Neuronal stem cell (in vitro differentiated cells): Measurements from ENCODE around the gene EHBP1L1.

ENCODE experiments used
- DNase-seq: peaks from one replicate; pipeline ENCODE4 v3.0.0-alpha.2; 2013; ENCODE audit warnings: low spot score
- H2AFZ ChIP-seq: one replicate; pipeline ENCODE4 v1.6.1; 2013; ENCODE audit warnings: mild to moderate bottlenecking, low read length, inconsistent platforms
- H2AK5ac ChIP-seq: 2 replicates; pipeline ENCODE4 v1.6.1; 2013; ENCODE audit warnings: low read depth, mild to moderate bottlenecking, inconsistent platforms, low read length, moderate library complexity, mixed read lengths
- H2BK120ac ChIP-seq: 2 replicates; pipeline ENCODE4 v1.6.1; 2013; ENCODE audit warnings: low read depth, mild to moderate bottlenecking, inconsistent platforms, low read length, moderate library complexity, mixed read lengths
- H2BK12ac ChIP-seq: one replicate; pipeline ENCODE4 v1.6.1; 2013; ENCODE audit warnings: low read length, inconsistent platforms
- H2BK15ac ChIP-seq: 2 replicates; pipeline ENCODE4 v1.6.1; 2013; ENCODE audit warnings: mild to moderate bottlenecking, low read length, inconsistent platforms, mixed read lengths
- H2BK5ac ChIP-seq: one replicate; pipeline ENCODE4 v1.6.1; 2013; ENCODE audit warnings: inconsistent platforms, mild to moderate bottlenecking, low read length, moderate library complexity
- H3K14ac ChIP-seq: one replicate; pipeline ENCODE4 v1.6.1; 2013; ENCODE audit warnings: low read length, inconsistent platforms
- H3K18ac ChIP-seq: 2 replicates; pipeline ENCODE4 v1.6.1; 2013; ENCODE audit warnings: low read length, inconsistent platforms
- H3K23ac ChIP-seq: 2 replicates; pipeline ENCODE4 v1.6.1; 2013; ENCODE audit warnings: low read depth, mild to moderate bottlenecking, mixed read lengths, low read length, inconsistent platforms; ENCODE audit not compliant: poor library complexity
- H3K27ac ChIP-seq: replicated peaks from 3 replicates; pipeline ENCODE4 v1.5.1; 2013; ENCODE audit warnings: low read length, inconsistent platforms
- H3K27me3 ChIP-seq, 3 experiments: 2 replicates each; pipeline ENCODE4 v1.6.1; 2013; ENCODE audit warnings: low read length in 3 of 3, mild to moderate bottlenecking in 2 of 3, inconsistent platforms in 1 of 3, low read depth in 1 of 3, mixed read lengths in 1 of 3, moderate library complexity in 1 of 3; ENCODE audit not compliant: control insufficient read depth in 3 of 3, insufficient read depth in 3 of 3
- H3K36me3 ChIP-seq, 2 donors: replicated peaks in 1 of 2; 2 replicates each; pipeline ENCODE4 v1.6.1; 2013; ENCODE audit warnings: low read length in 2 of 2; ENCODE audit not compliant: control insufficient read depth in 2 of 2, insufficient read depth in 2 of 2
- H3K4ac ChIP-seq: 2 replicates; pipeline ENCODE4 v1.6.1; 2013; ENCODE audit warnings: inconsistent platforms, mild to moderate bottlenecking, low read length, moderate library complexity
- H3K4me1 ChIP-seq, 2 donors: 1 replicate in 1 of 2; 2 replicates in 1 of 2; pipeline ENCODE4 v1.6.1; 2013; ENCODE audit warnings: low read length in 2 of 2, low read depth in 1 of 2; ENCODE audit not compliant: control insufficient read depth in 2 of 2, insufficient read depth in 1 of 2
- H3K4me2 ChIP-seq: one replicate; pipeline ENCODE4 v1.6.1; 2013; ENCODE audit warnings: mild to moderate bottlenecking, low read length, inconsistent platforms; ENCODE audit not compliant: insufficient read depth, poor library complexity, severe bottlenecking
- H3K4me3 ChIP-seq, 2 donors: 2 replicates each; pipeline ENCODE4 v1.5.1; 2013; ENCODE audit warnings: low read length in 2 of 2, mild to moderate bottlenecking in 2 of 2, inconsistent platforms in 1 of 2, moderate library complexity in 1 of 2
- H3K79me1 ChIP-seq: one replicate; pipeline ENCODE4 v1.6.1; 2013; ENCODE audit warnings: low read depth, mild to moderate bottlenecking, inconsistent platforms, low read length, moderate library complexity
- H3K9ac ChIP-seq: one replicate; pipeline ENCODE4 v1.6.1; 2013; ENCODE audit warnings: mild to moderate bottlenecking, low read depth, low read length, inconsistent platforms; ENCODE audit not compliant: poor library complexity
- H3K9me3 ChIP-seq, 2 donors: replicated peaks in 1 of 2; 2 replicates each; pipeline versions ENCODE3 to v1.6.1; 2013; ENCODE audit warnings: low read length in 2 of 2, mild to moderate bottlenecking in 2 of 2, inconsistent platforms in 1 of 2, low read depth in 1 of 2, mixed read lengths in 1 of 2, moderate library complexity in 1 of 2; ENCODE audit not compliant: control insufficient read depth in 2 of 2, insufficient read depth in 1 of 2
- H4K8ac ChIP-seq: one replicate; pipeline ENCODE4 v1.6.1; 2013; ENCODE audit warnings: low read depth, mild to moderate bottlenecking, inconsistent platforms, low read length, moderate library complexity
- H4K91ac ChIP-seq: one replicate; pipeline ENCODE4 v1.6.1; 2013; ENCODE audit warnings: low read length, low read depth, mild to moderate bottlenecking, inconsistent platforms; ENCODE audit not compliant: poor library complexity
- WGBS, 2 donors: extraction: QIAGEN DNeasy Blood & Tissue Kit; methylation state at CpG; one replicate each; pipeline ENCODE4 v1.1.7; 2013; ENCODE audit warnings: missing lambda C conversion rate in 2 of 2, mixed read lengths in 1 of 2; ENCODE audit not compliant: insufficient read length in 2 of 2, insufficient replicate concordance in 1 of 2; ENCODE audit errors: extremely low coverage in 2 of 2; 5-methylcytosine and 5-hydroxymethylcytosine counted together

EHBP1L1 gene

GRCh38 chr11:65559951-65560537 lies 15.8 kb upstream of the EHBP1L1 start:
- H3K79me1 ChIP-seq: no peaks in the 10 kb centered on the region
- peaks cover 32 to 44% of the 10 kb centered on the region in 2 donors for H3K4me1 ChIP-seq
- H4K8ac ChIP-seq: no peak overlapping the region
- no peak overlapping the region for H3K4ac ChIP-seq
- H3K23ac ChIP-seq: no peak overlapping the region
- H2BK5ac ChIP-seq: peak overlapping the region; percentile 14
- H3K4me3 ChIP-seq: no peak overlapping the region
- peak overlapping the region; percentile 13 for H3K27ac ChIP-seq
- no CpG with 5 or more reads among the region's 5 CpGs for WGBS, 2 donors
- H4K91ac ChIP-seq: no peak overlapping the region
- H3K9ac ChIP-seq: no peak overlapping the region
- H3K27me3 ChIP-seq: peaks cover 0 to 1% (median 0%) of the 10 kb centered on the region in 3 experiments
- H2AFZ ChIP-seq: no peak overlapping the region
- no peaks in the 10 kb centered on the region for H3K36me3 ChIP-seq
- no peaks in the 10 kb centered on the region for H3K9me3 ChIP-seq
- H3K14ac ChIP-seq: no peak overlapping the region
- H2BK120ac ChIP-seq: no peak overlapping the region
- no peak for DNase-seq
- peak overlapping the region; percentile 88 for H2BK15ac ChIP-seq
- H3K4me2 ChIP-seq: no peak overlapping the region
- peak overlapping the region; percentile 2 for H2BK12ac ChIP-seq
- peak overlapping the region; percentile 11 for H3K18ac ChIP-seq
- peak overlapping the region; percentile 76 for H2AK5ac ChIP-seq

- Histone ChIP-seq H3K9ac (no peak overlapping the region), H2AFZ (peak overlapping the region; percentile 88), H3K4me2 (peak overlapping the region; percentile 27), H3K4me1 (peaks cover 32 to 38% of the 10 kb centered on the region in 2 donors), H3K27ac (peak overlapping the region; percentile 47), H3K9me3 (no peaks in the 10 kb centered on the region), H2BK12ac (no peak overlapping the region), H2AK5ac (no peak overlapping the region), H3K79me1 (no peaks in the 10 kb centered on the region), H2BK5ac (peak overlapping the region; percentile 14), H3K14ac (no peak overlapping the region), H3K36me3 (no peaks in the 10 kb centered on the region), H4K8ac (no peak overlapping the region), H3K4ac (no peak overlapping the region), H4K91ac (no peak overlapping the region), H3K18ac (peak overlapping the region; percentile 29), H3K4me3 (peak overlapping the region in 1 of 2 donors; percentile 4), H2BK120ac (no peak overlapping the region), H3K23ac (no peak overlapping the region), H3K27me3 (no peaks in the 10 kb centered on the region), H2BK15ac (no peak overlapping the region)
- WGBS, 2 donors: no CpG with 5 or more reads among the region's 15 CpGs
- DNase-seq: no peak
Observed at GRCh38 chr11:65560555-65561418, 15.1 kb upstream of the EHBP1L1 start.

- Histone ChIP-seq H3K18ac (no peak overlapping the region), H3K9me3 (no peaks in the 10 kb centered on the region), H3K27ac (no peak overlapping the region), H2BK12ac (no peak overlapping the region), H4K91ac (no peak overlapping the region), H3K4me2 (no peak overlapping the region), H2BK5ac (no peak overlapping the region), H3K9ac (no peak overlapping the region), H3K4me1 (peaks cover 30 to 32% of the 10 kb centered on the region in 2 donors), H3K27me3 (no peaks in the 10 kb centered on the region), H3K23ac (no peak overlapping the region), H2AFZ (no peak overlapping the region), H3K79me1 (no peaks in the 10 kb centered on the region), H3K36me3 (no peaks in the 10 kb centered on the region), H3K4me3 (no peak overlapping the region), H2BK15ac (no peak overlapping the region), H4K8ac (no peak overlapping the region), H2BK120ac (no peak overlapping the region), H3K4ac (no peak overlapping the region), H2AK5ac (no peak overlapping the region), H3K14ac (no peak overlapping the region)
- DNase-seq: no peak
- WGBS, 2 donors: no CpG with 5 or more reads among the region's 7 CpGs
Observed at GRCh38 chr11:65562020-65562419, 13.8 kb upstream of the EHBP1L1 start.

DNA sequence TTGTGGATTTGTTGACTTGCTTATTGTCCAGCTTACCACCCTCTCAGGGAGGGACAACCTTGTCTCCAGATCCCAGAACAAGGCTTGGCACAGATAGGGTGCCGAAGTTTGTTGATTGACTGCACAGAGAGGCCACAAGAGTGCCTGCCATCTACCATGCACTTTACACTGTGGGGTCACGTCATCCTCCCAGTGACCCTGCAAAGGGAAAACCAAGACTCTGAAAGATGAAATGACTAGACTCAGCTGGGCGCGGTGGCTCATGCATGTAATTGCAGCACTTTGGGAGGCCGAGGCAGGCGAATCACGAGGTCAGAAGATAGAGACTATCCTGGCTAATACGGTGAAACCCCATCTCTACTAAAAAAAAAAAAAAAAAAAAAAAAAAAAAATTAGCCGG lies 13.1 kb upstream of the EHBP1L1 start:
- no peak overlapping the region for H3K4me3 ChIP-seq
- no peak overlapping the region for H2BK5ac ChIP-seq
- peaks cover 27 to 28% of the 10 kb centered on the region in 2 donors for H3K4me1 ChIP-seq
- H3K36me3 ChIP-seq: no peaks in the 10 kb centered on the region
- no peak overlapping the region for H3K4ac ChIP-seq
- H2BK15ac ChIP-seq: no peak overlapping the region
- H3K18ac ChIP-seq: no peak overlapping the region
- no peak for DNase-seq
- no peak overlapping the region for H3K4me2 ChIP-seq
- no peak overlapping the region for H2BK120ac ChIP-seq
- no peak overlapping the region for H2BK12ac ChIP-seq
- no peaks in the 10 kb centered on the region for H3K9me3 ChIP-seq
- no peak overlapping the region for H3K9ac ChIP-seq
- H3K79me1 ChIP-seq: no peaks in the 10 kb centered on the region
- no peak overlapping the region for H3K23ac ChIP-seq
- H4K91ac ChIP-seq: no peak overlapping the region
- H3K27ac ChIP-seq: no peak overlapping the region
- no peak overlapping the region for H2AK5ac ChIP-seq
- no CpG with 5 or more reads among the region's 9 CpGs for WGBS, 2 donors
- no peak overlapping the region for H2AFZ ChIP-seq
- no peaks in the 10 kb centered on the region for H3K27me3 ChIP-seq
- no peak overlapping the region for H4K8ac ChIP-seq
- H3K14ac ChIP-seq: no peak overlapping the region
